ENCODE measurements around the gene TAF4B. TPM values are rescaled to one million over a fixed set of nuclear protein-coding genes. Genes with fewer than 3 reads are reported as not detected.
"Not testable (repeated sequence)": the region's sequence is repeated elsewhere in the genome, so short reads cannot be mapped to it uniquely, and the experiment has no call there.

TAF4B gene
- total and polyA plus RNA-seq, 2 donors (not counting 1 experiment from before 2014, with no cell fraction given): 10.5 to 16.1 TPM

GRCh38 chr18:26259416-26259815, 33.2 kb downstream of the TAF4B start:
- H3K4me1 Mint-ChIP-seq: peaks cover 32% of the 10 kb centered on the region
- H3K27ac ChIP-seq (ENCODE audit: low read length in 2 of 2); POLR2A ChIA-PET: not testable (repeated sequence)

GRCh38 chr18:26262156-26262555, 35.9 kb downstream of the TAF4B start:
- CTCF ChIA-PET: no interaction called here

More at GRCh38 chr18:26259416-26259815, 33.2 kb downstream of the TAF4B start:
- H3K4me3 ChIP-seq (ENCODE audit: control extremely low read depth in 1 of 5, extremely low read depth in 1 of 5, insufficient read depth in 1 of 5, low read depth in 2 of 5, low read length in 4 of 5); H3K27me3 ChIP-seq (replicated peaks in 1 of 4; ENCODE audit: control extremely low read depth in 1 of 4, control insufficient read depth in 3 of 4, insufficient read depth in 4 of 4, low read length in 3 of 4); ATAC-seq (ENCODE audit: low read depth); intact Hi-C loops (cut with micrococcal nuclease); H3K36me3 ChIP-seq (replicated peaks in 1 of 2; ENCODE audit: control extremely low read depth in 1 of 2, control insufficient read depth in 1 of 2, extremely low read depth in 1 of 2, insufficient read depth in 2 of 2, low read length in 1 of 2); CTCF ChIA-PET; H3K4me2 ChIP-seq (replicated peaks; ENCODE audit: low read depth, low read length, poor library complexity, severe bottlenecking); DNase-seq; H3K27me3 Mint-ChIP-seq; H3K9me3 Mint-ChIP-seq (ENCODE audit: insufficient read depth); H3K9me3 ChIP-seq (ENCODE audit: control extremely low read depth in 1 of 3, control insufficient read depth in 2 of 3, insufficient read depth in 1 of 3, low read length in 2 of 3); H3K9ac ChIP-seq (ENCODE audit: low read length); H3K27ac Mint-ChIP-seq; H2AFZ ChIP-seq (ENCODE audit: insufficient read depth, low read depth, low read length, poor library complexity, severe bottlenecking); H3K4me3 Mint-ChIP-seq: not testable (repeated sequence)
- peaks cover 21% of the 10 kb centered on the region for H4K20me1 ChIP-seq (ENCODE audit: control insufficient read depth, insufficient read depth, low read length, poor library complexity, severe bottlenecking)
- WGBS (ENCODE audit: insufficient coverage): no CpG with 5 or more reads among the region's 4 CpGs
- H3K79me2 ChIP-seq (ENCODE audit: control insufficient read depth, insufficient read depth, low read length): peaks cover 69% of the 10 kb centered on the region
- peaks cover 10 to 16% of the 10 kb centered on the region in 2 donors for H3K4me1 ChIP-seq (ENCODE audit: control insufficient read depth in 2 of 2, insufficient read depth in 2 of 2, low read length in 2 of 2)

More at GRCh38 chr18:26262156-26262555, 35.9 kb downstream of the TAF4B start:
- Histone ChIP-seq H3K9ac (ENCODE audit: low read length) (no peak overlapping the region), H3K27me3 (replicated peaks in 1 of 4; ENCODE audit: control extremely low read depth in 1 of 4, control insufficient read depth in 3 of 4, insufficient read depth in 4 of 4, low read length in 3 of 4) (no peaks in the 10 kb centered on the region), H3K4me1 (ENCODE audit: control insufficient read depth in 2 of 2, insufficient read depth in 2 of 2, low read length in 2 of 2) (peaks cover 0 to 4% of the 10 kb centered on the region in 2 donors), H2AFZ (ENCODE audit: insufficient read depth, low read depth, low read length, poor library complexity, severe bottlenecking) (no peak overlapping the region), H3K4me3 (ENCODE audit: control extremely low read depth in 1 of 5, extremely low read depth in 1 of 5, insufficient read depth in 1 of 5, low read depth in 2 of 5, low read length in 4 of 5) (no peak overlapping the region), H4K20me1 (ENCODE audit: control insufficient read depth, insufficient read depth, low read length, poor library complexity, severe bottlenecking) (peaks cover 27% of the 10 kb centered on the region), H3K4me2 (replicated peaks; ENCODE audit: low read depth, low read length, poor library complexity, severe bottlenecking) (no peak overlapping the region), H3K36me3 (replicated peaks in 1 of 2; ENCODE audit: control extremely low read depth in 1 of 2, control insufficient read depth in 1 of 2, extremely low read depth in 1 of 2, insufficient read depth in 2 of 2, low read length in 1 of 2) (peaks cover 0 to 6% of the 10 kb centered on the region in 2 experiments), H3K79me2 (ENCODE audit: control insufficient read depth, insufficient read depth, low read length) (peaks cover 53% of the 10 kb centered on the region), H3K27ac (ENCODE audit: low read length in 2 of 2) (no peak overlapping the region), H3K9me3 (ENCODE audit: control extremely low read depth in 1 of 3, control insufficient read depth in 2 of 3, insufficient read depth in 1 of 3, low read length in 2 of 3) (peaks cover 1 to 5% (median 2%) of the 10 kb centered on the region in 3 donors)
- ATAC-seq (ENCODE audit: low read depth) (no peak), DNase-seq (no peak)
- intact Hi-C loops (cut with micrococcal nuclease): no loop called here
- WGBS (ENCODE audit: insufficient coverage): 100% methylated on average over 1 of the region's 4 CpGs
- no peak overlapping the region for H3K27ac Mint-ChIP-seq
- TF ChIP-seq EZH2 (IDR thresholded peaks at IDR 0.05; ENCODE audit: borderline replicate concordance, insufficient read depth, low read depth, low read length, poor library complexity, severe bottlenecking) (no peak), CTCF (IDR thresholded peaks at IDR 0.05) (no peak)
- POLR2A ChIA-PET: no interaction called here
- H3K9me3 Mint-ChIP-seq (ENCODE audit: insufficient read depth): no peaks in the 10 kb centered on the region
- H3K4me3 Mint-ChIP-seq: no peak overlapping the region
- peaks cover 11% of the 10 kb centered on the region for H3K4me1 Mint-ChIP-seq
- no peaks in the 10 kb centered on the region for H3K27me3 Mint-ChIP-seq
